CD14-positive monocyte (primary cell): ENCODE results near the gene LIMCH1. TPM values are rescaled to one million over a fixed set of nuclear protein-coding genes. Genes with fewer than 3 reads are reported as not detected.

Experiments used
- DNase-seq, 3 donors: peaks; one replicate each; pipeline ENCODE4 v3.0.0-alpha.2; 2011 to 2022
- H2AFZ ChIP-seq: 2 replicates; pipeline ENCODE4 v1.6.0; 2012; ENCODE audit warnings: mild to moderate bottlenecking, low read depth, low read length, inconsistent platforms; ENCODE audit not compliant: insufficient read depth, poor library complexity, severe bottlenecking
- H3K27ac ChIP-seq, 2 donors: 1 replicate in 1 of 2; 2 replicates in 1 of 2; pipeline ENCODE4 v1.5.1; 2012 to 2013; ENCODE audit warnings: low read length in 2 of 2, control low read depth in 1 of 2, inconsistent platforms in 1 of 2, low read depth in 1 of 2, mild to moderate bottlenecking in 1 of 2
- H3K27me3 ChIP-seq, 2 donors: one replicate each; pipeline versions ENCODE4 v1.6.0 to v1.6.1; 2011 to 2013; ENCODE audit warnings: low read length in 2 of 2; ENCODE audit not compliant: control insufficient read depth in 2 of 2, insufficient read depth in 2 of 2
- H3K36me3 ChIP-seq, 2 donors: replicated peaks in 1 of 2; 1 replicate in 1 of 2; 2 replicates in 1 of 2; pipeline versions ENCODE4 v1.5.1 to v1.6.1; 2012 to 2013; ENCODE audit warnings: low read length in 2 of 2, control low read depth in 1 of 2, inconsistent platforms in 1 of 2, mild to moderate bottlenecking in 1 of 2; ENCODE audit not compliant: insufficient read depth in 2 of 2, control insufficient read depth in 1 of 2
- H3K4me1 ChIP-seq, 2 donors: 1 replicate in 1 of 2; 2 replicates in 1 of 2; pipeline versions ENCODE4 v1.5.1 to v1.6.1; 2012 to 2013; ENCODE audit warnings: low read length in 2 of 2, control low read depth in 1 of 2, inconsistent platforms in 1 of 2, mild to moderate bottlenecking in 1 of 2, moderate library complexity in 1 of 2; ENCODE audit not compliant: insufficient read depth in 2 of 2, control insufficient read depth in 1 of 2
- H3K4me2 ChIP-seq: replicated peaks from 2 replicates; pipeline ENCODE3; 2012; ENCODE audit warnings: low read length, moderate library complexity, mild to moderate bottlenecking; ENCODE audit not compliant: poor library complexity, severe bottlenecking; ENCODE audit errors: extremely low read depth
- H3K4me3 ChIP-seq, 3 experiments: fragments of 200-600 bp in 1 of 3; sonication (generic) in 1 of 3; replicated peaks in 1 of 3; 1 replicate in 2 of 3; 2 replicates in 1 of 3; pipeline ENCODE4 v1.5.1; 2011 to 2013; ENCODE audit warnings: low read length in 3 of 3, mild to moderate bottlenecking in 3 of 3, control low read depth in 2 of 3, low read depth in 2 of 3, inconsistent platforms in 1 of 3, moderate library complexity in 1 of 3
- H3K79me2 ChIP-seq: 2 replicates; pipeline ENCODE4 v1.6.0; 2012; ENCODE audit warnings: mild to moderate bottlenecking, control low read depth, inconsistent platforms, low read length, moderate library complexity; ENCODE audit not compliant: insufficient read depth
- H3K9ac ChIP-seq: 2 replicates; pipeline ENCODE4 v1.6.0; 2017; ENCODE audit warnings: low read length, mild to moderate bottlenecking; ENCODE audit not compliant: insufficient read depth, poor library complexity, severe bottlenecking
- H3K9me3 ChIP-seq, 2 donors: replicated peaks in 1 of 2; 1 replicate in 1 of 2; 2 replicates in 1 of 2; pipeline versions ENCODE4 v1.5.1 to v1.6.1; 2012 to 2013; ENCODE audit warnings: low read length in 2 of 2, control low read depth in 1 of 2; ENCODE audit not compliant: control insufficient read depth in 1 of 2, insufficient read depth in 1 of 2
- H4K20me1 ChIP-seq: 2 replicates; pipeline ENCODE4 v1.6.0; 2012; ENCODE audit warnings: mild to moderate bottlenecking, low read length, control low read depth, moderate library complexity; ENCODE audit not compliant: insufficient read depth
- H3K27ac Mint-ChIP-seq, 7 donors: one replicate each; pipeline ENCODE4 v1.8.0; 2020; ENCODE audit warnings: mild to moderate bottlenecking in 7 of 7, mixed read lengths in 7 of 7, moderate library complexity in 6 of 7, inconsistent platforms in 2 of 7
- H3K27me3 Mint-ChIP-seq, 3 donors: one replicate each; pipeline ENCODE4 v1.8.0; 2021 to 2022; ENCODE audit warnings: low read depth in 3 of 3, mild to moderate bottlenecking in 3 of 3, mixed read lengths in 3 of 3, moderate library complexity in 3 of 3, inconsistent platforms in 1 of 3
- H3K36me3 Mint-ChIP-seq, 2 donors: one replicate each; pipeline ENCODE4 v1.8.0; 2020; ENCODE audit warnings: mixed read lengths in 2 of 2, inconsistent platforms in 1 of 2, mild to moderate bottlenecking in 1 of 2
- H3K4me1 Mint-ChIP-seq: one replicate; pipeline ENCODE4 v1.8.0; 2020; ENCODE audit warnings: mild to moderate bottlenecking, mixed read lengths
- H3K4me3 Mint-ChIP-seq, 2 donors: one replicate each; pipeline ENCODE4 v1.8.0; 2020; ENCODE audit warnings: mild to moderate bottlenecking in 2 of 2, mixed read lengths in 2 of 2, moderate library complexity in 1 of 2
- H3K9me3 Mint-ChIP-seq, 7 donors: one replicate each; pipeline ENCODE4 v1.8.0; 2020 to 2022; ENCODE audit warnings: mixed read lengths in 7 of 7, mild to moderate bottlenecking in 6 of 7, moderate library complexity in 6 of 7, inconsistent platforms in 2 of 7
- CTCF ChIP-seq: fragments of 200-600 bp; IDR thresholded peaks from one replicate; pipeline ENCODE4 v1.8.0; 2022; ENCODE audit warnings: antibody characterized with exemption, mild to moderate bottlenecking
- WGBS: methylation state at CpG from one replicate; pipeline ENCODE4 v1.1.5; 2013; ENCODE audit warnings: missing lambda C conversion rate; ENCODE audit not compliant: insufficient coverage; 5-methylcytosine and 5-hydroxymethylcytosine counted together
- intact Hi-C, 2 donors: fragments of 100-400 bp; cut with micrococcal nuclease; formaldehyde crosslinking; loops; one replicate each; pipeline versions ENCODE4 v1.15.0 to v1.15.1; 2023
- polyA plus RNA-seq, 3 donors: library from polyadenylated mRNA; depleted of rRNA in 1 of 3; unstranded in 2 of 3; stranded (reverse) in 1 of 3; fragments of 300-500 nt in 2 of 3; fragments of >200 nt in 1 of 3; fragmentation: Illumina TruSeq in 2 of 3; gene quantifications; 1 replicate in 2 of 3; 2 replicates in 1 of 3; pipeline ENCODE4 v1.2.3, GENCODE V29; 2012 to 2021

LIMCH1 gene
- polyA plus RNA-seq, 3 donors = 0.25 to 0.64 (median 0.32) TPM

GRCh38 chr4:41722181-41722580 lies 184.2 kb downstream of the LIMCH1 start:
- no peak overlapping the region for H3K9ac ChIP-seq
- no peak overlapping the region for H3K4me3 ChIP-seq
- H3K27ac Mint-ChIP-seq = no peak overlapping the region
- no peaks in the 10 kb centered on the region for H3K4me1 ChIP-seq
- no peaks in the 10 kb centered on the region for H3K36me3 Mint-ChIP-seq
- no peaks in the 10 kb centered on the region for H4K20me1 ChIP-seq
- H3K36me3 ChIP-seq = no peaks in the 10 kb centered on the region
- 86% methylated on average over 1 of the region's 1 CpG for WGBS
- no peak for TF ChIP-seq CTCF
- H3K79me2 ChIP-seq = no peaks in the 10 kb centered on the region
- no peak overlapping the region for H3K4me3 Mint-ChIP-seq
- H3K4me2 ChIP-seq = no peak overlapping the region
- no peak for DNase-seq
- peaks cover 0 to 9% of the 10 kb centered on the region in 2 donors for H3K27me3 ChIP-seq
- H2AFZ ChIP-seq = no peak overlapping the region
- peaks cover 0 to 16% of the 10 kb centered on the region in 2 donors for H3K9me3 ChIP-seq
- peaks cover 5 to 22% (median 12%) of the 10 kb centered on the region in 7 donors for H3K9me3 Mint-ChIP-seq
- H3K27me3 Mint-ChIP-seq = peaks cover 7 to 8% (median 8%) of the 10 kb centered on the region in 3 donors
- intact Hi-C loops = no loop called here
- H3K4me1 Mint-ChIP-seq = no peaks in the 10 kb centered on the region
- H3K27ac ChIP-seq = no peak overlapping the region

- DNase-seq = no peak
- intact Hi-C loops = no loop called here
- no peaks in the 10 kb centered on the region for H3K4me1 ChIP-seq
- H3K9me3 Mint-ChIP-seq = peaks cover 5 to 22% (median 13%) of the 10 kb centered on the region in 7 donors
- peaks cover 5 to 11% (median 6%) of the 10 kb centered on the region in 3 donors for H3K27me3 Mint-ChIP-seq
- H3K4me1 Mint-ChIP-seq = no peaks in the 10 kb centered on the region
- no peak for TF ChIP-seq CTCF
- 96% methylated on average over 3 of the region's 3 CpGs for WGBS
- H3K27ac ChIP-seq = no peak overlapping the region
- peaks cover 0 to 8% of the 10 kb centered on the region in 2 donors for H3K27me3 ChIP-seq
- no peak overlapping the region for H3K4me3 ChIP-seq
- no peak overlapping the region for H2AFZ ChIP-seq
- no peak overlapping the region for H3K4me3 Mint-ChIP-seq
- no peak overlapping the region for H3K4me2 ChIP-seq
- no peak overlapping the region for H3K9ac ChIP-seq
- peaks cover 0 to 16% of the 10 kb centered on the region in 2 donors for H3K9me3 ChIP-seq
- no peak overlapping the region for H3K27ac Mint-ChIP-seq
- H3K79me2 ChIP-seq = no peaks in the 10 kb centered on the region
- H3K36me3 ChIP-seq = no peaks in the 10 kb centered on the region
- no peaks in the 10 kb centered on the region for H4K20me1 ChIP-seq
- no peaks in the 10 kb centered on the region for H3K36me3 Mint-ChIP-seq
Observed at GRCh38 chr4:41723286-41723685, 185.3 kb downstream of the LIMCH1 start.
